ENCODE measurements around the gene SLAMF9.

Gene SLAMF9

GRCh38 chr1:159931795-159932173, 22.3 kb downstream of the SLAMF9 start:
- POLR2A ChIA-PET = no interaction called here
- no peak for TF ChIP-seq CTCF (IDR thresholded peaks at IDR 0.05; ENCODE audit: insufficient read depth, low read length, missing control alignments)
- DNase-seq (ENCODE audit: low read depth, low spot score) = no peak
- no peak overlapping the region for H3K4me3 ChIP-seq (ENCODE audit: low read depth, low read length)
- CTCF ChIA-PET = interaction anchor here (1.9 to 23.7 kb wide), 3 partner anchors 21 to 133 kb away, joined by 5 to 1031 read pairs (median 161); partner anchors contain the start of genes IGSF9 and SLAMF9

GRCh38 chr1:159931101-159931794, 22.8 kb downstream of the SLAMF9 start:
- no peak for DNase-seq (ENCODE audit: low read depth, low spot score)
- TF ChIP-seq CTCF (IDR thresholded peaks at IDR 0.05; ENCODE audit: insufficient read depth, low read length, missing control alignments) = no peak
- POLR2A ChIA-PET = no interaction called here
- no peak overlapping the region for H3K4me3 ChIP-seq (ENCODE audit: low read depth, low read length)
- CTCF ChIA-PET = interaction anchor here (0.8 to 23.7 kb wide), 4 partner anchors 6 to 262 kb away, joined by 3 to 1031 read pairs (median 135); partner anchors contain the start of genes IGSF9 and SLAMF9

GRCh38 chr1:159930634-159931033, 23.4 kb downstream of the SLAMF9 start:
- no peak overlapping the region for H3K4me3 ChIP-seq (ENCODE audit: low read depth, low read length)
- ChIA-PET POLR2A (no interaction called here), CTCF (interaction anchor here (0.8 to 23.7 kb wide), 6 partner anchors 6 to 263 kb away, joined by 3 to 1031 read pairs (median 4); no protein-coding TSS in a partner anchor)
- DNase-seq (ENCODE audit: low read depth, low spot score) = no peak
- TF ChIP-seq CTCF (IDR thresholded peaks at IDR 0.05; ENCODE audit: insufficient read depth, low read length, missing control alignments) = no peak

- no peak for DNase-seq (ENCODE audit: low read depth, low spot score)
- H3K4me3 ChIP-seq (ENCODE audit: low read depth, low read length) = no peak overlapping the region
- CTCF ChIA-PET = interaction anchor here (0.8 to 23.7 kb wide), 6 partner anchors 7 to 263 kb away, joined by 3 to 1031 read pairs (median 4); no protein-coding TSS in a partner anchor
- POLR2A ChIA-PET = no interaction called here
- TF ChIP-seq CTCF (IDR thresholded peaks at IDR 0.05; ENCODE audit: insufficient read depth, low read length, missing control alignments) = no peak
These were observed 23.8 kb downstream of the SLAMF9 start for GRCh38 chr1:159930216-159930615.

GRCh38 chr1:159929155-159930051, 24.6 kb downstream of the SLAMF9 start:
- POLR2A ChIA-PET = no interaction called here
- DNase-seq (ENCODE audit: low read depth, low spot score) = no peak
- CTCF ChIA-PET = interaction anchor here (1.1 to 23.7 kb wide), 5 partner anchors 8 to 80 kb away, joined by 3 to 1031 read pairs (median 4); no protein-coding TSS in a partner anchor
- TF ChIP-seq CTCF (IDR thresholded peaks at IDR 0.05; ENCODE audit: insufficient read depth, low read length, missing control alignments) = no peak
- H3K4me3 ChIP-seq (ENCODE audit: low read depth, low read length) = no peak overlapping the region
